ENCODE measurements around the gene ZCCHC14.
"Not testable (repeated sequence)": the region's sequence is repeated elsewhere in the genome, so short reads cannot be mapped to it uniquely, and the experiment has no call there.

ZCCHC14 gene

GRCh38 chr16:87491522-87492290, 1.1 kb downstream of the ZCCHC14 start:
- H3K9me3 ChIP-seq (ENCODE audit: control insufficient read depth, low read depth, low read length): no peaks in the 10 kb centered on the region
- no peak overlapping the region for H3K27ac ChIP-seq (ENCODE audit: low read length)

GRCh38 chr16:87490799-87491521, 1.9 kb downstream of the ZCCHC14 start:
- not testable (repeated sequence) for H3K36me3 ChIP-seq (ENCODE audit: control insufficient read depth, low read depth, low read length); H3K9me3 ChIP-seq (ENCODE audit: control insufficient read depth, low read depth, low read length); H3K27me3 ChIP-seq (ENCODE audit: control insufficient read depth, insufficient read depth, low read length); H3K27ac ChIP-seq (ENCODE audit: low read length); H3K9ac ChIP-seq (ENCODE audit: low read length)
- H3K4me3 ChIP-seq (ENCODE audit: low read length): peak overlapping the region; percentile 52
- H3K4me1 ChIP-seq (ENCODE audit: control insufficient read depth, low read depth, low read length): peaks cover 11% of the 10 kb centered on the region

More at GRCh38 chr16:87491522-87492290, 1.1 kb downstream of the ZCCHC14 start:
- Histone ChIP-seq H3K27me3 (ENCODE audit: control insufficient read depth, insufficient read depth, low read length) (no peaks in the 10 kb centered on the region), H3K4me1 (ENCODE audit: control insufficient read depth, low read depth, low read length) (peaks cover 11% of the 10 kb centered on the region), H3K4me3 (ENCODE audit: low read length) (peak overlapping the region; percentile 52), H3K9ac (ENCODE audit: low read length) (no peak overlapping the region), H3K36me3 (ENCODE audit: control insufficient read depth, low read depth, low read length) (no peaks in the 10 kb centered on the region)

GRCh38 chr16:87490096-87490798, 2.6 kb downstream of the ZCCHC14 start:
- Histone ChIP-seq H3K9me3 (ENCODE audit: control insufficient read depth, low read depth, low read length) (no peaks in the 10 kb centered on the region), H3K27me3 (ENCODE audit: control insufficient read depth, insufficient read depth, low read length) (no peaks in the 10 kb centered on the region), H3K4me3 (ENCODE audit: low read length) (peak overlapping the region; percentile 6), H3K36me3 (ENCODE audit: control insufficient read depth, low read depth, low read length) (no peaks in the 10 kb centered on the region), H3K27ac (ENCODE audit: low read length) (no peak overlapping the region), H3K9ac (ENCODE audit: low read length) (no peak overlapping the region), H3K4me1 (ENCODE audit: control insufficient read depth, low read depth, low read length) (peaks cover 11% of the 10 kb centered on the region)

- Histone ChIP-seq H3K27me3 (ENCODE audit: control insufficient read depth, insufficient read depth, low read length) (no peaks in the 10 kb centered on the region), H3K9ac (ENCODE audit: low read length) (no peak overlapping the region), H3K4me3 (ENCODE audit: low read length) (peak overlapping the region; percentile 6), H3K27ac (ENCODE audit: low read length) (no peak overlapping the region), H3K4me1 (ENCODE audit: control insufficient read depth, low read depth, low read length) (peaks cover 11% of the 10 kb centered on the region), H3K36me3 (ENCODE audit: control insufficient read depth, low read depth, low read length) (no peaks in the 10 kb centered on the region), H3K9me3 (ENCODE audit: control insufficient read depth, low read depth, low read length) (no peaks in the 10 kb centered on the region)
These were observed 3.3 kb downstream of the ZCCHC14 start for GRCh38 chr16:87489434-87490045.

- H3K36me3 ChIP-seq (ENCODE audit: control insufficient read depth, low read depth, low read length); H3K9ac ChIP-seq (ENCODE audit: low read length); H3K27me3 ChIP-seq (ENCODE audit: control insufficient read depth, insufficient read depth, low read length); H3K9me3 ChIP-seq (ENCODE audit: control insufficient read depth, low read depth, low read length); H3K4me3 ChIP-seq (ENCODE audit: low read length); H3K27ac ChIP-seq (ENCODE audit: low read length): not testable (repeated sequence)
- peaks cover 11% of the 10 kb centered on the region for H3K4me1 ChIP-seq (ENCODE audit: control insufficient read depth, low read depth, low read length)
These were observed 3.9 kb downstream of the ZCCHC14 start for GRCh38 chr16:87488960-87489359.

GRCh38 chr16:87487361-87487924, 5.4 kb downstream of the ZCCHC14 start:
- Histone ChIP-seq H3K4me1 (ENCODE audit: control insufficient read depth, low read depth, low read length) (peaks cover 11% of the 10 kb centered on the region), H3K9ac (ENCODE audit: low read length) (no peak overlapping the region), H3K4me3 (ENCODE audit: low read length) (peak overlapping the region; percentile 55), H3K9me3 (ENCODE audit: control insufficient read depth, low read depth, low read length) (no peaks in the 10 kb centered on the region), H3K27ac (ENCODE audit: low read length) (no peak overlapping the region), H3K27me3 (ENCODE audit: control insufficient read depth, insufficient read depth, low read length) (no peaks in the 10 kb centered on the region), H3K36me3 (ENCODE audit: control insufficient read depth, low read depth, low read length) (no peaks in the 10 kb centered on the region)

GRCh38 chr16:87486713-87487247, 6.0 kb downstream of the ZCCHC14 start:
- H3K9ac ChIP-seq (ENCODE audit: low read length): no peak overlapping the region
- no peaks in the 10 kb centered on the region for H3K27me3 ChIP-seq (ENCODE audit: control insufficient read depth, insufficient read depth, low read length)
- H3K36me3 ChIP-seq (ENCODE audit: control insufficient read depth, low read depth, low read length): no peaks in the 10 kb centered on the region
- no peaks in the 10 kb centered on the region for H3K9me3 ChIP-seq (ENCODE audit: control insufficient read depth, low read depth, low read length)
- peaks cover 11% of the 10 kb centered on the region for H3K4me1 ChIP-seq (ENCODE audit: control insufficient read depth, low read depth, low read length)
- H3K27ac ChIP-seq (ENCODE audit: low read length): no peak overlapping the region
- H3K4me3 ChIP-seq (ENCODE audit: low read length): no peak overlapping the region

GRCh38 chr16:87486282-87486681, 6.5 kb downstream of the ZCCHC14 start:
- H3K9me3 ChIP-seq (ENCODE audit: control insufficient read depth, low read depth, low read length): no peaks in the 10 kb centered on the region
- H3K36me3 ChIP-seq (ENCODE audit: control insufficient read depth, low read depth, low read length): no peaks in the 10 kb centered on the region
- no peak overlapping the region for H3K9ac ChIP-seq (ENCODE audit: low read length)
- H3K27me3 ChIP-seq (ENCODE audit: control insufficient read depth, insufficient read depth, low read length): no peaks in the 10 kb centered on the region
- H3K4me3 ChIP-seq (ENCODE audit: low read length): no peak overlapping the region
- H3K4me1 ChIP-seq (ENCODE audit: control insufficient read depth, low read depth, low read length): peaks cover 11% of the 10 kb centered on the region
- no peak overlapping the region for H3K27ac ChIP-seq (ENCODE audit: low read length)

GRCh38 chr16:87485792-87486191, 7.0 kb downstream of the ZCCHC14 start:
- H3K4me1 ChIP-seq (ENCODE audit: control insufficient read depth, low read depth, low read length): peaks cover 11% of the 10 kb centered on the region
- not testable (repeated sequence) for H3K27me3 ChIP-seq (ENCODE audit: control insufficient read depth, insufficient read depth, low read length); H3K36me3 ChIP-seq (ENCODE audit: control insufficient read depth, low read depth, low read length); H3K27ac ChIP-seq (ENCODE audit: low read length); H3K9me3 ChIP-seq (ENCODE audit: control insufficient read depth, low read depth, low read length); H3K9ac ChIP-seq (ENCODE audit: low read length); H3K4me3 ChIP-seq (ENCODE audit: low read length)

- no peaks in the 10 kb centered on the region for H3K36me3 ChIP-seq (ENCODE audit: control insufficient read depth, low read depth, low read length)
- no peak overlapping the region for H3K9ac ChIP-seq (ENCODE audit: low read length)
- H3K27me3 ChIP-seq (ENCODE audit: control insufficient read depth, insufficient read depth, low read length): no peaks in the 10 kb centered on the region
- no peak overlapping the region for H3K4me3 ChIP-seq (ENCODE audit: low read length)
- peaks cover 5% of the 10 kb centered on the region for H3K4me1 ChIP-seq (ENCODE audit: control insufficient read depth, low read depth, low read length)
- H3K9me3 ChIP-seq (ENCODE audit: control insufficient read depth, low read depth, low read length): no peaks in the 10 kb centered on the region
- H3K27ac ChIP-seq (ENCODE audit: low read length): no peak overlapping the region
These were observed 8.1 kb downstream of the ZCCHC14 start for GRCh38 chr16:87484487-87485331.
